Colon (tissue), 2 donors: Measurements from ENCODE around the gene DPEP2NB.
"Not testable (repeated sequence)": the region's sequence is repeated elsewhere in the genome, so short reads cannot be mapped to it uniquely, and the experiment has no call there.

Experiments
- FAIRE-seq: peaks from 2 replicates; lab custom pipeline; 2012; peaks lifted over from hg19 to GRCh38; lab: Jason Lieb, UNC
- donor health status: control.
- donor health status: control.

The DPEP2NB gene

GRCh38 chr16:68013440-68013839 is 2.3 kb downstream of the DPEP2NB start:
- FAIRE-seq, result no peak

- FAIRE-seq, result not testable (repeated sequence)
Measured at GRCh38 chr16:68009872-68010271, 5.8 kb downstream of the DPEP2NB start.

DNA sequence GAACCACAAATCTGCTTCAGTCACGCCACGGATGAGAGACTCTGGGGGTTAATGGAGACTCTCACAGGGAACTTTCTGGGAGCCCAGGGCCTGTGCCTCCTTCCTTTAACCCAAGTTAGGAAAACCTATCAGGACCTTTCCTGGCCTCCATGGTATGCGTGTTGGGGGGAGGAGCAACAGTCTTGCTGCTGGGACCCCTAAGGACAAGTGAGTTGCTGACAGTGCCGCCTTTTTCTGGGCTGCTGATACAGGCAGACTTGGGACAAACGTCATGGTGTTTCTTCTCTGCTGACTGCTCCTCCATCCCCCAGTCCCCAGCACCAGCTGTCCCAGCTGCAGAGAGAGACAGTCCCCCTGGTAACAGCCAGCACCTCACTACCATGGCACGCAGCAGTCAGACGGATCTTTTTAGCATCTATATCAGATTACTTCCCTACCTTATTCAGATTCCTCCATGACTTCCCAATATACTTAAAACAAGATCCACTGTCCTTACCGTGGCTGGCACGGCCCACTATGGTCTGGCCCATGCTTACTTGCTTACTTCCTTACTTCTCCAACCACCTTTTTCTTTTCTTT is 6.5 kb downstream of the DPEP2NB start:
- no peak for FAIRE-seq

GRCh38 chr16:68005786-68006286 is 9.9 kb downstream of the DPEP2NB start:
- FAIRE-seq, result no peak

- no peak for FAIRE-seq
Measured at GRCh38 chr16:68005211-68005610, 10.5 kb downstream of the DPEP2NB start.

DNA sequence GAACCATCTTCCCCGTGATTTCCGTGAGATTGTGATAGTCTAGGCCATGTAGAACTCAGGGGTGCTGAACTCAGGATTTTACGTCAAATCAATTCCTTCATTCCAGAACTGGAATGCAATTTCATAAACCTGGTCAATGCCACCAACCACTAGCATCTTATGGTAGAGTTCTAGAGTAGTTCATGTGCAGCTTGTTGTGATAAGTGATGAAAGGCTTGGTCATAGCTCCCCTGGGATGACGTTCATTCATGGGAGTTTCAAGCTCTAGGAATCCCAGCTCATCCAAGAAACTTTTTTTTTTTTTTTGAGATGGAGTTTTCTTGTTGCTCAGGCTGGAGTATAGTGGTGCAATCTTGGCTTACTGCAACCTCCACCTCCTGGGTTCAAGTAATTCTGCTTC is 12.7 kb downstream of the DPEP2NB start:
- FAIRE-seq, result no peak

DNA sequence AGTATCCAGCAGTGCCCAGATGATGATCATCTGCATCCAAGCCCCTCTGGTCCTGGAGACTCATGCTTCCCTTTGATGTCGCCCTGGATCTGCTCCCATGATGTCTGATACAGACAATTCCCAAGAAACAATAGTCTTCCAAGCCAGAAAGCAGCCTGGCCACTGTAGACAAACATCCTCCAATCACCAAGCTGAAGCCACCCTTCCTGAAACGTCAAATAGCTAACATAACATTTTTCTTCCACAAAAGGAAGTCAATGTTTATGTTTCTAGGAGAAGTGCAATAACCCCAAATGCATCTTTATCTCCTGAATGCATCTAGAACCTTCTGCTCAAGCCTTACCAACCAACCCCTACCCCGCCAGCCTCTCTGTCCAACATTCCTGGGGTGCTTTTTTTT is 15.3 kb downstream of the DPEP2NB start:
- no peak for FAIRE-seq

DNA sequence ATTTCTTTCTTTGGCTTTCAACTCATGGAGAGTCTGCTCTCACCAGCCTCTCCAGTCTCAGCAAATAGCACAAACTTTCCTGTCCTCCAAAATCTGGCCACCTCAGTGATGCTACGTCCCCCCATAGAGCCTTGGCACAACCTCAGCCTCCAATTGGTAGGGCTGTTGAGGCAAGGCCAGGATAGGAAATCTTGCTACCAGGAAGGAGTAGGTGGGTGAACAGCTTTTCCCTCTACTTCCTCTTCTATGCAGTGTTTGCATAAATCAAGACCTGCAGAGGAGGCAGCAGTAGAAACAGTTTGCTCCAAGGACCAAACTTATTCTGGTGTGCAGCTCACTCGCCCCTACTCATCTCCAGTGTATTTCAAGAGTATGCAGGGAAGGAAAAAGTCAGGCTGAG is 15.7 kb downstream of the DPEP2NB start:
- FAIRE-seq, result no peak

GRCh38 chr16:67998779-67999688 is 16.7 kb downstream of the DPEP2NB start, which contains the start of gene DPEP2:
DPEP2 (minus strand) TSS chr16:67999484; CDS start chr16:67993212, 6,272 bp downstream.
- not testable (repeated sequence) for FAIRE-seq

- FAIRE-seq, result not testable (repeated sequence)
Measured at GRCh38 chr16:67998231-67998778, 17.4 kb downstream of the DPEP2NB start.

- no peak for FAIRE-seq
Measured at GRCh38 chr16:67996666-67997065, 19.0 kb downstream of the DPEP2NB start.

GRCh38 chr16:67995423-67995822 is 20.3 kb downstream of the DPEP2NB start:
- FAIRE-seq, result no peak

- not testable (repeated sequence) for FAIRE-seq
Measured at GRCh38 chr16:67994040-67994408, 21.7 kb downstream of the DPEP2NB start.

GRCh38 chr16:67993207-67994039 is 22.3 kb downstream of the DPEP2NB start:
- FAIRE-seq, result no peak

- FAIRE-seq, result no peak
Measured at GRCh38 chr16:67992661-67993206, 23.0 kb downstream of the DPEP2NB start.

DNA sequence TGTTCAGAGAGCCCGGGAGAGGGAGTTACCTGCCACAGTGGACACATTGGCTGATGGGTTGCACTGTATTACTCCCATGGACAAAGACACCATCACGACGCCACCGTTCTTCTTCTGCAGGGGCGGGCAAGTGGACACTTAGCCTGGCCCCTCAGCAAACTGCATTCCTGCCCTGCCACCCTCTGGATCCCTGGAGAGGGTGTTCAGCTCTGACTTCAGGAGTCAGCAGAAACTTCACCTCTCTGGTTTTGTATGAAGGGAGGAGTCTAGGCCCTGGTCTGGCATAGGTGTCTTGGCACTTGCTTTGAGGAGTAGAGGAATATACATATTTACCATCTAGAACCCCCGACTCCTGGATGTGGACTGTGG is 25.7 kb downstream of the DPEP2NB start:
- FAIRE-seq, result no peak

- no peak for FAIRE-seq
Measured at GRCh38 chr16:67989322-67990017, 26.2 kb downstream of the DPEP2NB start.

- no peak for FAIRE-seq
Measured at GRCh38 chr16:67988675-67989074, 27.0 kb downstream of the DPEP2NB start.

DNA sequence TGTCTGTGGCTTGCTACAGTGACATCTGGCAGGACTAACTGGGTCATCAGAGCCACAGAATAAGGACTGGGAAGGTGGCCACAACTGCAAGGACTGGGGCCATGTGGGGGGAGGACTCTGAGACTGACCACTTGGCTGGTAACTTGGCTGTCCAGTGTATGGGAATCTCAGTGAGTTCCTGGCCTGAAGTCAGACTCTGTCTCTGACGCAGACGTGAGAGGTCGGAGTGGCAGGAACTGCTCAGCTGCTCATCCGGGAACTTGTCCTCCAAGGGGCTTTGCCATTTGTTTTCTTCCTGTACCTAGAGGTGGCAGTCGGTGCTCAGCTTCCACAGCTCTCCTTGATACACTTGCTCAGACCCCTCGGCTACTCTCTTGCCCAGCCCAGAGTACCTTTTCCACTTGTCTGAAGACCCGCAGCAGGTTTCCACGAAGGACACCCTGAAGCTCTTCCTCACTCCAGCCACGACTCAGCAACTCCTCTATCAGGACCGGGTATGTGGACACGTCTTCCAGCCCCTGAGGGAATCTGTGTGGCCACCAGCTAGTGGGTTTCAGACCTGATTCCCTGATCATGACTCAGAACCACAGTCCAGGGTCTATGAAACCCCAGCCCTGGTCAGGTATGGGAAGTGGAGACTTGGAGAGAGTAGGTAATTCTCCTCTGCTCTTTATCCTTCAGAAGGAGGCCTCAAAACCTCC is 28.1 kb downstream of the DPEP2NB start:
- FAIRE-seq, result no peak

- FAIRE-seq, result no peak
Measured at GRCh38 chr16:67986949-67987348, 28.8 kb downstream of the DPEP2NB start.
